T-cell (primary cell): ENCODE results near the gene AKT2. TPM values are rescaled to one million over a fixed set of nuclear protein-coding genes. Genes with fewer than 3 reads are reported as not detected.

Experiments
- ATAC-seq, 4 experiments: fragments of 200-7000 bp in 3 of 4; fragments of 150-1000 bp in 1 of 4; cut with Tn5 transposase; replicated peaks in 1 of 4; 1 replicate in 3 of 4; 2 replicates in 1 of 4; pipeline ENCODE4 v1.10.0; 2021; ENCODE audit warnings: moderate library complexity in 3 of 4, mild to moderate bottlenecking in 2 of 4, moderate number of reproducible peaks in 1 of 4
- CTCF ChIA-PET, 2 donors: fragments of 300-600 bp; sonication (Branson Sonifier 250); formaldehyde crosslinking; loops; one replicate each; lab custom pipeline; 2022; ENCODE audit warnings: antibody characterized with exemption in 2 of 2; lab: Charles Lee
- POLR2A ChIA-PET, 2 donors: fragments of 300-600 bp; sonication (Branson Sonifier 250); formaldehyde crosslinking; loops; one replicate each; lab custom pipeline; 2022; ENCODE audit warnings: antibody characterized with exemption in 2 of 2; lab: Charles Lee
- DNase-seq, 35 experiments: peaks; one replicate each; pipeline versions ENCODE4 v3.0.0 to v3.0.0-alpha.2; 2013 to 2023
- H3K27ac ChIP-seq: one replicate; pipeline ENCODE4 v1.5.1; 2013; ENCODE audit warnings: low read length
- H3K27me3 ChIP-seq, 2 experiments: replicated peaks in 1 of 2; 1 replicate in 1 of 2; 2 replicates in 1 of 2; pipeline versions ENCODE4 v1.6.1 to v1.7.0; 2013; ENCODE audit warnings: low read length in 1 of 2, mixed read lengths in 1 of 2; ENCODE audit not compliant: control insufficient read depth in 2 of 2, insufficient read depth in 2 of 2; ENCODE audit errors: extremely low read depth in 1 of 2
- H3K36me3 ChIP-seq, 2 donors: 1 replicate in 1 of 2; 2 replicates in 1 of 2; pipeline versions ENCODE4 v1.6.1 to v1.7.0; 2013; ENCODE audit warnings: low read length in 1 of 2; ENCODE audit not compliant: control insufficient read depth in 2 of 2, insufficient read depth in 1 of 2; ENCODE audit errors: extremely low read depth in 1 of 2
- H3K4me1 ChIP-seq, 2 experiments: 1 replicate in 1 of 2; 2 replicates in 1 of 2; pipeline versions ENCODE4 v1.6.1 to v1.7.0; 2013; ENCODE audit warnings: low read length in 2 of 2, mixed read lengths in 1 of 2; ENCODE audit not compliant: insufficient read depth in 2 of 2, control insufficient read depth in 1 of 2; ENCODE audit errors: extremely low read depth in 1 of 2
- H3K4me3 ChIP-seq, 2 donors: 1 replicate in 1 of 2; 2 replicates in 1 of 2; pipeline versions ENCODE4 v1.5.1 to v1.7.0; 2013; ENCODE audit warnings: mild to moderate bottlenecking in 2 of 2, low read length in 1 of 2, moderate library complexity in 1 of 2; ENCODE audit not compliant: control insufficient read depth in 1 of 2; ENCODE audit errors: extremely low read depth in 1 of 2
- H3K9me3 ChIP-seq: 2 replicates; pipeline ENCODE4 v1.7.0; 2013
- H3K27ac Mint-ChIP-seq, 2 donors: one replicate each; pipeline ENCODE4 v1.8.0; 2020 to 2021; ENCODE audit warnings: mild to moderate bottlenecking in 2 of 2, mixed read lengths in 2 of 2
- H3K27me3 Mint-ChIP-seq, 2 donors: one replicate each; pipeline ENCODE4 v1.8.0; 2021 to 2022; ENCODE audit warnings: mixed read lengths in 2 of 2
- H3K36me3 Mint-ChIP-seq: one replicate; pipeline ENCODE4 v1.8.0; 2021; ENCODE audit warnings: mixed read lengths
- H3K4me1 Mint-ChIP-seq, 3 donors: one replicate each; pipeline ENCODE4 v1.8.0; 2020 to 2022; ENCODE audit warnings: mixed read lengths in 3 of 3, mild to moderate bottlenecking in 1 of 3
- H3K4me3 Mint-ChIP-seq, 3 donors: one replicate each; pipeline ENCODE4 v1.8.0; 2020 to 2022; ENCODE audit warnings: mild to moderate bottlenecking in 3 of 3, mixed read lengths in 3 of 3, moderate library complexity in 3 of 3
- H3K9me3 Mint-ChIP-seq, 3 donors: one replicate each; pipeline ENCODE4 v1.8.0; 2020 to 2022; ENCODE audit warnings: mixed read lengths in 3 of 3
- WGBS: methylation state at CpG from one replicate; pipeline ENCODE4 v1.1.5; 2013; ENCODE audit warnings: missing lambda C conversion rate; ENCODE audit not compliant: insufficient coverage; 5-methylcytosine and 5-hydroxymethylcytosine counted together
- total RNA-seq, 35 experiments: library from RNA in 6 of 35; stranded (reverse) in 6 of 35; fragments of 120-200 nt in 1 of 35; gene quantifications; one replicate each; pipeline versions ENCODE4 v1.2.1 to v1.2.4 and lab custom pipeline; 2013 to 2026

The AKT2 gene
- total RNA-seq, 5 donors from 2014 or later (not counting 1 experiment from before 2014, with no cell fraction given), result 169 to 218 (median 172) TPM

GRCh38 chr19:40252395-40252794 lies 32.8 kb downstream of the AKT2 start:
- Histone ChIP-seq H3K27me3 (no peaks in the 10 kb centered on the region), H3K36me3 (peaks cover 26 to 68% of the 10 kb centered on the region in 2 donors), H3K4me3 (no peak overlapping the region), H3K9me3 (no peaks in the 10 kb centered on the region), H3K4me1 (peaks cover 0 to 8% of the 10 kb centered on the region in 2 experiments), H3K27ac (no peak overlapping the region)
- CTCF ChIA-PET, result interaction anchor here in 1 of 2 donors (1.2 kb wide), 1 partner anchor 17 kb away, joined by 3 read pairs; no protein-coding TSS in a partner anchor
- H3K27ac Mint-ChIP-seq, result no peak overlapping the region
- no peak for ATAC-seq
- H3K9me3 Mint-ChIP-seq, result no peaks in the 10 kb centered on the region
- WGBS, result 98% methylated on average over 7 of the region's 7 CpGs
- H3K36me3 Mint-ChIP-seq, result peaks cover 41% of the 10 kb centered on the region
- DNase-seq, result no peak
- POLR2A ChIA-PET, result no interaction called here
- no peak overlapping the region for H3K4me3 Mint-ChIP-seq
- H3K27me3 Mint-ChIP-seq, result no peaks in the 10 kb centered on the region
- peaks cover 18 to 30% (median 27%) of the 10 kb centered on the region in 3 donors for H3K4me1 Mint-ChIP-seq

DNA sequence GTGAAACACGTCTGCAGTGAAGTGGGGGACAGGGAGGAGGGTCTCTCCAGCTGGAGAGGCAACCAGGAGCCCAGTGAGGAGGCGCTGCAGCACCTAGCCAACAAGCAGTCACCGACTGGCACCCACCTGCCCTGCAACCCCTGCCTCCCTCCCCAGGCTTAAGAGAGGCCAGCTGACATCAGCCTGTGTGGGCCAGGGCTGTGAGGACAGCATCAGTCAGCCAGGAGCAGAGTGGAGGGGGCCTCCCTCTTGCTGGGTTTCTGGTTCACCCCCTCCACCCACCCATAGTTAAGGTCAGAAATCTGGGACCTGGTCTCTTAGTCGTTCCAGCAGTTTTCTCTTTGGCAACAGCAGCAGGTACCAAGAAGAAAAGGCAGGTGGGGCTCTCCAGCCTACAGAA lies 33.2 kb downstream of the AKT2 start:
- ChIA-PET CTCF (interaction anchor here in 1 of 2 donors (1.2 kb wide), 1 partner anchor 17 kb away, joined by 3 read pairs; no protein-coding TSS in a partner anchor), POLR2A (no interaction called here)
- Histone ChIP-seq H3K36me3 (peaks cover 27 to 70% of the 10 kb centered on the region in 2 donors), H3K27ac (no peak overlapping the region), H3K27me3 (no peaks in the 10 kb centered on the region), H3K9me3 (no peaks in the 10 kb centered on the region), H3K4me1 (peaks cover 0 to 10% of the 10 kb centered on the region in 2 experiments), H3K4me3 (no peak overlapping the region)
- Mint-ChIP-seq H3K4me3 (no peak overlapping the region), H3K27me3 (no peaks in the 10 kb centered on the region), H3K36me3 (peaks cover 40% of the 10 kb centered on the region), H3K4me1 (peaks cover 18 to 30% (median 27%) of the 10 kb centered on the region in 3 donors), H3K27ac (no peak overlapping the region), H3K9me3 (no peaks in the 10 kb centered on the region)
- DNase-seq (no peak), ATAC-seq (no peak)
- WGBS, result 100% methylated on average over 2 of the region's 4 CpGs

GRCh38 chr19:40251244-40251643 lies 33.9 kb downstream of the AKT2 start:
- CTCF ChIA-PET, result no interaction called here
- H3K36me3 ChIP-seq, result peaks cover 27 to 62% of the 10 kb centered on the region in 2 donors
- no peaks in the 10 kb centered on the region for H3K9me3 ChIP-seq
- no peak overlapping the region for H3K27ac ChIP-seq
- DNase-seq (no peak), ATAC-seq (no peak)
- Mint-ChIP-seq H3K9me3 (no peaks in the 10 kb centered on the region), H3K4me1 (peaks cover 20 to 33% (median 27%) of the 10 kb centered on the region in 3 donors), H3K27me3 (no peaks in the 10 kb centered on the region), H3K4me3 (no peak overlapping the region), H3K27ac (no peak overlapping the region), H3K36me3 (peaks cover 42% of the 10 kb centered on the region)
- POLR2A ChIA-PET, result no interaction called here
- no peak overlapping the region for H3K4me3 ChIP-seq
- H3K4me1 ChIP-seq, result peaks cover 0 to 10% of the 10 kb centered on the region in 2 experiments
- H3K27me3 ChIP-seq, result no peaks in the 10 kb centered on the region

GRCh38 chr19:40249781-40250180 lies 35.4 kb downstream of the AKT2 start:
- no peaks in the 10 kb centered on the region for H3K27me3 Mint-ChIP-seq
- 88% methylated on average over 10 of the region's 11 CpGs for WGBS
- no peaks in the 10 kb centered on the region for H3K27me3 ChIP-seq
- H3K9me3 ChIP-seq, result no peaks in the 10 kb centered on the region
- no peak for ATAC-seq
- peaks cover 13 to 51% of the 10 kb centered on the region in 2 donors for H3K36me3 ChIP-seq
- no peak overlapping the region for H3K27ac Mint-ChIP-seq
- H3K4me3 ChIP-seq, result no peak overlapping the region
- CTCF ChIA-PET, result no interaction called here
- no peak overlapping the region for H3K4me3 Mint-ChIP-seq
- POLR2A ChIA-PET, result no interaction called here
- H3K4me1 Mint-ChIP-seq, result peaks cover 20 to 23% (median 21%) of the 10 kb centered on the region in 3 donors
- H3K36me3 Mint-ChIP-seq, result peaks cover 32% of the 10 kb centered on the region
- no peaks in the 10 kb centered on the region for H3K9me3 Mint-ChIP-seq
- no peak overlapping the region for H3K27ac ChIP-seq
- peaks cover 0 to 10% of the 10 kb centered on the region in 2 experiments for H3K4me1 ChIP-seq
- DNase-seq, result no peak

GRCh38 chr19:40249201-40249600 lies 35.9 kb downstream of the AKT2 start:
- Mint-ChIP-seq H3K36me3 (peaks cover 35% of the 10 kb centered on the region), H3K27ac (no peak overlapping the region), H3K9me3 (no peaks in the 10 kb centered on the region), H3K4me3 (no peak overlapping the region), H3K4me1 (peaks cover 20 to 24% (median 23%) of the 10 kb centered on the region in 3 donors), H3K27me3 (no peaks in the 10 kb centered on the region)
- ATAC-seq, result no peak
- peaks cover 9 to 49% of the 10 kb centered on the region in 2 donors for H3K36me3 ChIP-seq
- H3K27ac ChIP-seq, result no peak overlapping the region
- WGBS, result 85% methylated on average over 4 of the region's 10 CpGs
- no peaks in the 10 kb centered on the region for H3K9me3 ChIP-seq
- H3K4me3 ChIP-seq, result no peak overlapping the region
- ChIA-PET POLR2A (no interaction called here), CTCF (no interaction called here)
- no peaks in the 10 kb centered on the region for H3K27me3 ChIP-seq
- no peak for DNase-seq
- H3K4me1 ChIP-seq, result peaks cover 0 to 10% of the 10 kb centered on the region in 2 experiments

GRCh38 chr19:40247735-40248262 lies 37.3 kb downstream of the AKT2 start:
- no peaks in the 10 kb centered on the region for H3K27me3 ChIP-seq
- no peaks in the 10 kb centered on the region for H3K9me3 ChIP-seq
- ATAC-seq (no peak), DNase-seq (no peak)
- no peaks in the 10 kb centered on the region for H3K27me3 Mint-ChIP-seq
- peaks cover 11 to 36% of the 10 kb centered on the region in 2 donors for H3K36me3 ChIP-seq
- no peak overlapping the region for H3K4me3 Mint-ChIP-seq
- peaks cover 0 to 10% of the 10 kb centered on the region in 2 experiments for H3K4me1 ChIP-seq
- peaks cover 26% of the 10 kb centered on the region for H3K36me3 Mint-ChIP-seq
- H3K9me3 Mint-ChIP-seq, result no peaks in the 10 kb centered on the region
- no peak overlapping the region for H3K27ac ChIP-seq
- 95% methylated on average over 10 of the region's 12 CpGs for WGBS
- peaks cover 20 to 24% (median 20%) of the 10 kb centered on the region in 3 donors for H3K4me1 Mint-ChIP-seq
- ChIA-PET POLR2A (no interaction called here), CTCF (no interaction called here)
- H3K27ac Mint-ChIP-seq, result no peak overlapping the region
- H3K4me3 ChIP-seq, result no peak overlapping the region
